B cell (primary cell): ENCODE measurements around the gene IGSF8. TPM values are rescaled to one million over a fixed set of nuclear protein-coding genes. Genes with fewer than 3 reads are reported as not detected.

Experiments
- ATAC-seq: fragments of 200-7000 bp; cut with Tn5 transposase; one replicate; pipeline ENCODE4 v1.10.0; 2021; ENCODE audit warnings: low read depth, mild to moderate bottlenecking, moderate number of reproducible peaks, moderate library complexity
- CTCF ChIA-PET: fragments of 350-600 bp; sonication (Branson Sonifier 250); formaldehyde crosslinking; loops from one replicate; lab custom pipeline; 2021; ENCODE audit warnings: antibody characterized with exemption, inconsistent platforms; lab: Charles Lee
- POLR2A ChIA-PET: fragments of 350-600 bp; sonication (Branson Sonifier 250); formaldehyde crosslinking; loops from one replicate; lab custom pipeline; 2021; ENCODE audit warnings: antibody characterized with exemption; lab: Charles Lee
- DNase-seq: peaks from one replicate; pipeline ENCODE4 v3.0.0; 2013
- H2AFZ ChIP-seq: 2 replicates; pipeline ENCODE4 v1.6.1; 2012; ENCODE audit warnings: mild to moderate bottlenecking, low read depth, low read length; ENCODE audit not compliant: insufficient read depth, poor library complexity, severe bottlenecking
- H3K27ac ChIP-seq, 2 donors: 1 replicate in 1 of 2; 2 replicates in 1 of 2; pipeline ENCODE4 v1.5.1; 2012 to 2013; ENCODE audit warnings: low read length in 2 of 2, mild to moderate bottlenecking in 2 of 2, moderate library complexity in 1 of 2
- H3K27me3 ChIP-seq, 4 experiments: fragments of 200-600 bp in 1 of 4; sonication (generic) in 1 of 4; replicated peaks in 1 of 4; 1 replicate in 2 of 4; 2 replicates in 2 of 4; pipeline versions ENCODE4 v1.6.1 to v1.7.0; 2013 to 2016; ENCODE audit warnings: low read length in 3 of 4, mild to moderate bottlenecking in 2 of 4, mixed read lengths in 1 of 4, moderate library complexity in 1 of 4; ENCODE audit not compliant: insufficient read depth in 4 of 4, control insufficient read depth in 3 of 4; ENCODE audit errors: control extremely low read depth in 1 of 4
- H3K36me3 ChIP-seq, 2 experiments: replicated peaks in 1 of 2; 1 replicate in 1 of 2; 2 replicates in 1 of 2; pipeline versions ENCODE4 v1.6.1 to v1.7.1; 2013; ENCODE audit warnings: low read length in 1 of 2; ENCODE audit not compliant: insufficient read depth in 2 of 2, control insufficient read depth in 1 of 2; ENCODE audit errors: control extremely low read depth in 1 of 2, extremely low read depth in 1 of 2
- H3K4me1 ChIP-seq, 2 donors: fragments of 200-600 bp in 1 of 2; sonication (generic) in 1 of 2; 1 replicate in 1 of 2; 2 replicates in 1 of 2; pipeline versions ENCODE4 v1.5.1 to v1.6.1; 2013 to 2017; ENCODE audit warnings: low read length in 2 of 2; ENCODE audit not compliant: control insufficient read depth in 2 of 2, insufficient read depth in 2 of 2
- H3K4me2 ChIP-seq: replicated peaks from 2 replicates; pipeline ENCODE3; 2012; ENCODE audit warnings: mild to moderate bottlenecking, low read depth, low read length; ENCODE audit not compliant: poor library complexity, severe bottlenecking
- H3K4me3 ChIP-seq, 5 experiments: fragments of 200-600 bp in 1 of 5; sonication (generic) in 1 of 5; 1 replicate in 3 of 5; 2 replicates in 2 of 5; pipeline versions ENCODE4 v1.5.1 to v1.7.0; 2011 to 2016; ENCODE audit warnings: low read length in 4 of 5, mild to moderate bottlenecking in 4 of 5, low read depth in 2 of 5, control low read depth in 1 of 5, moderate library complexity in 1 of 5; ENCODE audit not compliant: insufficient read depth in 1 of 5; ENCODE audit errors: control extremely low read depth in 1 of 5, extremely low read depth in 1 of 5
- H3K79me2 ChIP-seq: fragments of 200-600 bp; sonication (generic); one replicate; pipeline ENCODE4 v1.6.0; 2016; ENCODE audit warnings: low read length; ENCODE audit not compliant: control insufficient read depth, insufficient read depth
- H3K9ac ChIP-seq: fragments of 200-600 bp; sonication (generic); 2 replicates; pipeline ENCODE4 v1.6.1; 2017; ENCODE audit warnings: mild to moderate bottlenecking, low read length, moderate library complexity
- H3K9me3 ChIP-seq, 3 donors: one replicate each; pipeline versions ENCODE4 v1.6.1 to v1.7.1; 2013; ENCODE audit warnings: low read length in 2 of 3; ENCODE audit not compliant: control insufficient read depth in 2 of 3, insufficient read depth in 1 of 3; ENCODE audit errors: control extremely low read depth in 1 of 3
- H4K20me1 ChIP-seq: 2 replicates; pipeline ENCODE4 v1.6.0; 2012; ENCODE audit warnings: mild to moderate bottlenecking, low read length; ENCODE audit not compliant: insufficient read depth, control insufficient read depth, poor library complexity, severe bottlenecking
- H3K27ac Mint-ChIP-seq: one replicate; pipeline ENCODE4 v1.8.0; 2021; ENCODE audit warnings: mixed read lengths
- H3K27me3 Mint-ChIP-seq: one replicate; pipeline ENCODE4 v1.8.0; 2021; ENCODE audit warnings: mixed read lengths
- H3K4me1 Mint-ChIP-seq: one replicate; pipeline ENCODE4 v1.8.0; 2021; ENCODE audit warnings: mixed read lengths
- H3K4me3 Mint-ChIP-seq: one replicate; pipeline ENCODE4 v1.8.0; 2021; ENCODE audit warnings: mixed read lengths
- H3K9me3 Mint-ChIP-seq: one replicate; pipeline ENCODE4 v1.8.0; 2022; ENCODE audit warnings: mixed read lengths; ENCODE audit not compliant: insufficient read depth
- EZH2 ChIP-seq: IDR thresholded peaks from 2 replicates; pipeline ENCODE4 v1.6.1; 2012; ENCODE audit warnings: borderline replicate concordance, low read depth, mild to moderate bottlenecking, moderate library complexity, low read length; ENCODE audit not compliant: insufficient read depth, poor library complexity, severe bottlenecking
- WGBS: methylation state at CpG from one replicate; pipeline ENCODE4 v1.1.5; 2013; ENCODE audit warnings: missing lambda C conversion rate; ENCODE audit not compliant: insufficient coverage; 5-methylcytosine and 5-hydroxymethylcytosine counted together
- intact Hi-C: fragments of 100-400 bp; cut with micrococcal nuclease; formaldehyde crosslinking; loops from one replicate; pipeline ENCODE4 v1.10.0; 2022
- polyA plus RNA-seq: library from polyadenylated mRNA; depleted of rRNA; stranded (reverse); fragments of >200 nt; gene quantifications from 2 replicates; pipeline ENCODE4 v1.2.3, GENCODE V29; 2012
- total RNA-seq, 2 donors: library from RNA; stranded (reverse); fragments of 120-200 nt in 1 of 2; gene quantifications; 1 replicate in 1 of 2; 2 replicates in 1 of 2; pipeline versions ENCODE4 v1.2.3 to v1.2.4, GENCODE V29; 2013 to 2022
- TF ChIP-seq, protein P1 (sequence below): fragments of 200-600 bp; IDR thresholded peaks from one replicate; pipeline ENCODE4 v1.8.0; 2022; ENCODE audit warnings: antibody characterized with exemption, mild to moderate bottlenecking

IGSF8 gene
- total and polyA plus RNA-seq, 2 donors (not counting 1 experiment from before 2014, with no cell fraction given) = 37.2 to 56.0 TPM

DNA sequence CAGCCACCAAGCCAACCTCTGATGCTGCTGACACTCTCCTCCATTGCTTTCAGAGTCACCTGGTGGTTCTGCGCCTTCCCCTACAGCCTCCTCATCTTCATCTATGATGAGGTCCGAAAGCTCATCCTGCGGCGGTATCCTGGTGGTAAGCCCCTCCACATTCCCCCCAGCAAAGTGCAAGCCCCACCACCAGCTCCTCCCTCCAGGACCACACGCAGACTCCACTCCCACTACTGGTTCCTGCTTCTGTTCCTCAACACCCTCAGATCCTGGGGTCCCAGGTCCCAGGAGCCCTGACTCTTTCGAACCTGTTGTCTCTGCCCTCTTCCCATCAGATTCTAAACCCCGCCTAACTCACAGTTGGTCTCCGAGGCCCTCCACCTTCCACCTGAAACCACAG, 41.4 kb upstream of the IGSF8 start:
- ChIA-PET CTCF (no interaction called here), POLR2A (no interaction called here)
- whole genome bisulfite sequencing = 89% methylated on average over 5 of the region's 8 CpGs
- Histone ChIP-seq H3K27ac (no peak overlapping the region), H3K9me3 (no peaks in the 10 kb centered on the region), H3K27me3 (peaks cover 0 to 13% (median 5%) of the 10 kb centered on the region in 4 experiments), H3K36me3 (no peaks in the 10 kb centered on the region), H3K79me2 (no peaks in the 10 kb centered on the region), H3K9ac (no peak overlapping the region), H3K4me1 (no peaks in the 10 kb centered on the region), H4K20me1 (no peaks in the 10 kb centered on the region), H3K4me3 (no peak overlapping the region), H2AFZ (no peak overlapping the region), H3K4me2 (no peak overlapping the region)
- TF ChIP-seq, protein P1, sequence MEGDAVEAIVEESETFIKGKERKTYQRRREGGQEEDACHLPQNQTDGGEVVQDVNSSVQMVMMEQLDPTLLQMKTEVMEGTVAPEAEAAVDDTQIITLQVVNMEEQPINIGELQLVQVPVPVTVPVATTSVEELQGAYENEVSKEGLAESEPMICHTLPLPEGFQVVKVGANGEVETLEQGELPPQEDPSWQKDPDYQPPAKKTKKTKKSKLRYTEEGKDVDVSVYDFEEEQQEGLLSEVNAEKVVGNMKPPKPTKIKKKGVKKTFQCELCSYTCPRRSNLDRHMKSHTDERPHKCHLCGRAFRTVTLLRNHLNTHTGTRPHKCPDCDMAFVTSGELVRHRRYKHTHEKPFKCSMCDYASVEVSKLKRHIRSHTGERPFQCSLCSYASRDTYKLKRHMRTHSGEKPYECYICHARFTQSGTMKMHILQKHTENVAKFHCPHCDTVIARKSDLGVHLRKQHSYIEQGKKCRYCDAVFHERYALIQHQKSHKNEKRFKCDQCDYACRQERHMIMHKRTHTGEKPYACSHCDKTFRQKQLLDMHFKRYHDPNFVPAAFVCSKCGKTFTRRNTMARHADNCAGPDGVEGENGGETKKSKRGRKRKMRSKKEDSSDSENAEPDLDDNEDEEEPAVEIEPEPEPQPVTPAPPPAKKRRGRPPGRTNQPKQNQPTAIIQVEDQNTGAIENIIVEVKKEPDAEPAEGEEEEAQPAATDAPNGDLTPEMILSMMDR = no peak
- Mint-ChIP-seq H3K4me1 (no peaks in the 10 kb centered on the region), H3K4me3 (no peak overlapping the region), H3K9me3 (no peaks in the 10 kb centered on the region), H3K27ac (no peak overlapping the region), H3K27me3 (peaks cover 50% of the 10 kb centered on the region)
- intact Hi-C loops = no loop called here
- ATAC-seq (no peak), DNase-seq (no peak)

DNA sequence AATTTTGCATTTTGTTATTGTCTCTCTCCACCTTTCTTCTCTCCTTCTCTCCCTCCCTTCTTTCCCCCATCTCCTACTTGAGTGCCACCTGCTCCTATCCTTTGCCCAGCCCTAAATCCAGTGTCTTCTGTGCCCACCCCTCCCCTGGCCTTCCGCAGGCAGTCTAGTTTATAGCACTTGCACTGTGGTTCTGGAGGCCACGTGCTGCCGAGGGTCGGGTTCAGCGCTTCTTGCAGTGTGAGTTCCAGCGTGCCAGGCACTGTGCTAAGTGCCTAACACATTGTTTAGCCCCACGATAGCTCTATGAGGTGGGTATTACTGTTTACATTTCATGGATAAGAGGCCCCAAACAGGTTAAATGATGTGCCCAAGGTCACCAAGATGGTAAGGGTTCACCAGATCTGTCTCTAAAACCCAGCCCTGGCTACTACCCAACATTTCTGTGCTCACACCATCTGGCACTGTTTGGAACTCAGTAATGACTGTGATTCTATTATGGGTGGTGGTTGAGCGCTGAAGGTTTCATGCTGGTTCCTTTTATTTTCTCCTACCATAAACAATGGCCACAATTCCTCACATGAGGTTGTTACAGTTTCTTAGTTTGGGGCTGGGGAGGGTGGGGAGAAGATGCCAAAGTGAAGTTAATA, 38.9 kb upstream of the IGSF8 start:
- Histone ChIP-seq H3K36me3 (no peaks in the 10 kb centered on the region), H3K9me3 (no peaks in the 10 kb centered on the region), H3K9ac (no peak overlapping the region), H3K27ac (no peak overlapping the region), H3K27me3 (peaks cover 0 to 15% (median 5%) of the 10 kb centered on the region in 4 experiments), H3K4me3 (no peak overlapping the region), H3K4me2 (no peak overlapping the region), H2AFZ (no peak overlapping the region), H3K79me2 (no peaks in the 10 kb centered on the region), H4K20me1 (no peaks in the 10 kb centered on the region), H3K4me1 (no peaks in the 10 kb centered on the region)
- ChIA-PET POLR2A (no interaction called here), CTCF (no interaction called here)
- ATAC-seq (no peak), DNase-seq (no peak)
- Mint-ChIP-seq H3K4me3 (no peak overlapping the region), H3K9me3 (no peaks in the 10 kb centered on the region), H3K4me1 (no peaks in the 10 kb centered on the region), H3K27ac (no peak overlapping the region), H3K27me3 (peaks cover 45% of the 10 kb centered on the region)
- intact Hi-C loops = no loop called here
- 93% methylated on average over 7 of the region's 8 CpGs for WGBS
- no peak for TF ChIP-seq EZH2
- TF ChIP-seq, protein P1 = no peak
